Measurements from ENCODE around the gene PSMB5. TPM values are rescaled to one million over a fixed set of nuclear protein-coding genes. Genes with fewer than 3 reads are reported as not detected.

The PSMB5 gene
- total and polyA plus RNA-seq, 9 of the 15 experiments (the other 6 are each of a cell fraction or from before 2014, with no cell fraction given) = 198 to 1,870 (median 269) TPM

DNA sequence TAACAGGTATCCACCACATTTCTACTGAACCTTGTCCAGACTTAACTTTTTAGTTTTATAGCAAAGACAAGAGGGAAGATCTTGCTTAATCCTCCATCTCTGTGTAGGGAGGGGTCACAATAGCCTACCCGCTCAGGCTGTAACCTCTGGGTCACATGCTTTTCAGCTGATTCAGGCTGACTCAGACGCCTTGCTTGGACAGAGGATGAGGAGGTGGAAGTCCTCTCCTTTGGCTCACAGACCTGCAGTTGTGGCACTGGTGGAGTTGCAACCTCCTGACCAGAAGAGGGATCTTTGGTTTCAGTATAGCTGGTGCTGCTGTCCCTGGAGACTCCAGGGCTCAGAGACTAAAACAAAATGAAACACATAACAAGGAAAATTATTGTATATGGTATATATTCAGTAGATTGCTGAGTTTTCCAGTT is 44.0 kb upstream of the PSMB5 start (continued):
- TF ChIP-seq, protein P1, sequence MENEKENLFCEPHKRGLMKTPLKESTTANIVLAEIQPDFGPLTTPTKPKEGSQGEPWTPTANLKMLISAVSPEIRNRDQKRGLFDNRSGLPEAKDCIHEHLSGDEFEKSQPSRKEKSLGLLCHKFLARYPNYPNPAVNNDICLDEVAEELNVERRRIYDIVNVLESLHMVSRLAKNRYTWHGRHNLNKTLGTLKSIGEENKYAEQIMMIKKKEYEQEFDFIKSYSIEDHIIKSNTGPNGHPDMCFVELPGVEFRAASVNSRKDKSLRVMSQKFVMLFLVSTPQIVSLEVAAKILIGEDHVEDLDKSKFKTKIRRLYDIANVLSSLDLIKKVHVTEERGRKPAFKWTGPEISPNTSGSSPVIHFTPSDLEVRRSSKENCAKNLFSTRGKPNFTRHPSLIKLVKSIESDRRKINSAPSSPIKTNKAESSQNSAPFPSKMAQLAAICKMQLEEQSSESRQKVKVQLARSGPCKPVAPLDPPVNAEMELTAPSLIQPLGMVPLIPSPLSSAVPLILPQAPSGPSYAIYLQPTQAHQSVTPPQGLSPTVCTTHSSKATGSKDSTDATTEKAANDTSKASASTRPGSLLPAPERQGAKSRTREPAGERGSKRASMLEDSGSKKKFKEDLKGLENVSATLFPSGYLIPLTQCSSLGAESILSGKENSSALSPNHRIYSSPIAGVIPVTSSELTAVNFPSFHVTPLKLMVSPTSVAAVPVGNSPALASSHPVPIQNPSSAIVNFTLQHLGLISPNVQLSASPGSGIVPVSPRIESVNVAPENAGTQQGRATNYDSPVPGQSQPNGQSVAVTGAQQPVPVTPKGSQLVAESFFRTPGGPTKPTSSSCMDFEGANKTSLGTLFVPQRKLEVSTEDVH (IDR thresholded peaks at IDR 0.05; ENCODE audit: low read depth, partially characterized antibody) = no peak
- TF ChIP-seq CBX1 (IDR thresholded peaks at IDR 0.05; ENCODE audit: low read depth) (no peak), KDM5B (IDR thresholded peaks at IDR 0.05; ENCODE audit: insufficient replicate concordance, low read depth, low read length) (no peak), ZNF79 (CRISPR knock-in tag; IDR thresholded peaks at IDR 0.05; ENCODE audit: low read depth) (no peak), ZNF133 (CRISPR knock-in tag; IDR thresholded peaks at IDR 0.05) (no peak), ATF1 (CRISPR knock-in tag; IDR thresholded peaks at IDR 0.05) (no peak), ATF1 (tag; IDR thresholded peaks at IDR 0.05) (peak; percentile 27; the same call in 1 of the 2 replicates), TEAD2 (tag; IDR thresholded peaks at IDR 0.05) (no peak), POLR2G (IDR thresholded peaks at IDR 0.05; ENCODE audit: low read depth, low read length) (no peak), ZNF384 (IDR thresholded peaks at IDR 0.05; ENCODE audit: low read depth, low read length) (no peak), ZFP30 (CRISPR knock-in tag; IDR thresholded peaks at IDR 0.05; ENCODE audit: borderline replicate concordance) (no peak), ZNF644 (tag; IDR thresholded peaks at IDR 0.05; ENCODE audit: low read depth) (peak; percentile 54; the same call in 1 of the 2 replicates), SNIP1 (IDR thresholded peaks at IDR 0.05; ENCODE audit: low read depth) (no peak), PTTG1 (tag; IDR thresholded peaks at IDR 0.05; ENCODE audit: low read depth) (0 out of 2 replicates have a peak, but pooled peaks have one; percentile 49), ATF7 (IDR thresholded peaks at IDR 0.05) (peak; percentile 68; the same call in 1 of the 2 replicates)
- TF ChIP-seq, protein P2, sequence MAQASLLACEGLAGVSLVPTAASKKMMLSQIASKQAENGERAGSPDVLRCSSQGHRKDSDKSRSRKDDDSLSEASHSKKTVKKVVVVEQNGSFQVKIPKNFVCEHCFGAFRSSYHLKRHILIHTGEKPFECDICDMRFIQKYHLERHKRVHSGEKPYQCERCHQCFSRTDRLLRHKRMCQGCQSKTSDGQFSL (CRISPR knock-in tag; IDR thresholded peaks at IDR 0.05) = no peak
- TF ChIP-seq, protein P2 (tag; IDR thresholded peaks at IDR 0.05) = no peak
- TF ChIP-seq, protein P3, sequence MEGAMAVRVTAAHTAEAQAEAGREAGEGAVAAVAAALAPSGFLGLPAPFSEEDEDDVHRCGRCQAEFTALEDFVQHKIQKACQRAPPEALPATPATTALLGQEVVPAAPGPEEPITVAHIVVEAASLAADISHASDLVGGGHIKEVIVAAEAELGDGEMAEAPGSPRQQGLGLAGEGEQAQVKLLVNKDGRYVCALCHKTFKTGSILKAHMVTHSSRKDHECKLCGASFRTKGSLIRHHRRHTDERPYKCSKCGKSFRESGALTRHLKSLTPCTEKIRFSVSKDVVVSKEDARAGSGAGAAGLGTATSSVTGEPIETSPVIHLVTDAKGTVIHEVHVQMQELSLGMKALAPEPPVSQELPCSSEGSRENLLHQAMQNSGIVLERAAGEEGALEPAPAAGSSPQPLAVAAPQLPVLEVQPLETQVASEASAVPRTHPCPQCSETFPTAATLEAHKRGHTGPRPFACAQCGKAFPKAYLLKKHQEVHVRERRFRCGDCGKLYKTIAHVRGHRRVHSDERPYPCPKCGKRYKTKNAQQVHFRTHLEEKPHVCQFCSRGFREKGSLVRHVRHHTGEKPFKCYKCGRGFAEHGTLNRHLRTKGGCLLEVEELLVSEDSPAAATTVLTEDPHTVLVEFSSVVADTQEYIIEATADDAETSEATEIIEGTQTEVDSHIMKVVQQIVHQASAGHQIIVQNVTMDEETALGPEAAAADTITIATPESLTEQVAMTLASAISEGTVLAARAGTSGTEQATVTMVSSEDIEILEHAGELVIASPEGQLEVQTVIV (CRISPR knock-in tag; IDR thresholded peaks at IDR 0.05; ENCODE audit: borderline replicate concordance) = no peak
- TF ChIP-seq, protein P4, sequence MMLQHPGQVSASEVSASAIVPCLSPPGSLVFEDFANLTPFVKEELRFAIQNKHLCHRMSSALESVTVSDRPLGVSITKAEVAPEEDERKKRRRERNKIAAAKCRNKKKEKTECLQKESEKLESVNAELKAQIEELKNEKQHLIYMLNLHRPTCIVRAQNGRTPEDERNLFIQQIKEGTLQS (IDR thresholded peaks at IDR 0.05) = peak; percentile 90
- TF ChIP-seq, protein P4 (CRISPR knock-in tag; conservative IDR thresholded peaks at IDR 0.05) = peak; percentile 46; the same call in 1 of the 2 replicates
- TF ChIP-seq, protein P5, sequence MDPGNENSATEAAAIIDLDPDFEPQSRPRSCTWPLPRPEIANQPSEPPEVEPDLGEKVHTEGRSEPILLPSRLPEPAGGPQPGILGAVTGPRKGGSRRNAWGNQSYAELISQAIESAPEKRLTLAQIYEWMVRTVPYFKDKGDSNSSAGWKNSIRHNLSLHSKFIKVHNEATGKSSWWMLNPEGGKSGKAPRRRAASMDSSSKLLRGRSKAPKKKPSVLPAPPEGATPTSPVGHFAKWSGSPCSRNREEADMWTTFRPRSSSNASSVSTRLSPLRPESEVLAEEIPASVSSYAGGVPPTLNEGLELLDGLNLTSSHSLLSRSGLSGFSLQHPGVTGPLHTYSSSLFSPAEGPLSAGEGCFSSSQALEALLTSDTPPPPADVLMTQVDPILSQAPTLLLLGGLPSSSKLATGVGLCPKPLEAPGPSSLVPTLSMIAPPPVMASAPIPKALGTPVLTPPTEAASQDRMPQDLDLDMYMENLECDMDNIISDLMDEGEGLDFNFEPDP (CRISPR knock-in tag; IDR thresholded peaks at IDR 0.05) = no peak
